D721Med (cell line): Measurements from ENCODE around the gene OR52E2.

Experiments used
- DNase-seq: peaks from one replicate; pipeline ENCODE4 v3.0.0; 2011; ENCODE audit warnings: low spot score; ENCODE audit not compliant: insufficient read length
- FAIRE-seq: peaks from 2 replicates; lab custom pipeline; 2011; peaks lifted over from hg19 to GRCh38; lab: Jason Lieb, UNC
- TF ChIP-seq, protein P1 (sequence below): IDR thresholded peaks from 2 replicates; pipeline ENCODE4 v1.5.1; 2012; ENCODE audit warnings: mild to moderate bottlenecking, control low read depth; ENCODE audit not compliant: insufficient read depth; ENCODE audit errors: missing control alignments

OR52E2 gene

DNA sequence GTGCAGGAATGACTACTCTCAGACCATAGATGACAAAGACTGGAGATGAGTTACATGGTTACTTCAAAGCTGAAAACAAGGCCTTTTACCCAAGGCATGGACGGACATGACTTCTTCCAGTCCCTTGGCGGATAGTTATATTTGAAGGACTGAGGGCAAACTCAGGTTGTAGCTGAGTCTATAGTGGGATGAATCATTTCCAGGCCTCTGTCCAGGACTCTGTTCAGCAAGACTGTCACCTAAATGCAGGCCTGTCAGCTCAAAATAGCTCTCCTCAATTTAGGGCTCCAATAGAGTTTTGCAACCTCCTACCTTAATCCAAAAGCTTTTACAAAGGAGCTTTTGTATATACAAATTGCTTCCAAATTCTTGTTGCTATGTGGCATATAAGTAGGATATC, 37.4 kb downstream of the OR52E2 start:
- FAIRE-seq (no peak), DNase-seq (no peak)
- TF ChIP-seq, protein P1, sequence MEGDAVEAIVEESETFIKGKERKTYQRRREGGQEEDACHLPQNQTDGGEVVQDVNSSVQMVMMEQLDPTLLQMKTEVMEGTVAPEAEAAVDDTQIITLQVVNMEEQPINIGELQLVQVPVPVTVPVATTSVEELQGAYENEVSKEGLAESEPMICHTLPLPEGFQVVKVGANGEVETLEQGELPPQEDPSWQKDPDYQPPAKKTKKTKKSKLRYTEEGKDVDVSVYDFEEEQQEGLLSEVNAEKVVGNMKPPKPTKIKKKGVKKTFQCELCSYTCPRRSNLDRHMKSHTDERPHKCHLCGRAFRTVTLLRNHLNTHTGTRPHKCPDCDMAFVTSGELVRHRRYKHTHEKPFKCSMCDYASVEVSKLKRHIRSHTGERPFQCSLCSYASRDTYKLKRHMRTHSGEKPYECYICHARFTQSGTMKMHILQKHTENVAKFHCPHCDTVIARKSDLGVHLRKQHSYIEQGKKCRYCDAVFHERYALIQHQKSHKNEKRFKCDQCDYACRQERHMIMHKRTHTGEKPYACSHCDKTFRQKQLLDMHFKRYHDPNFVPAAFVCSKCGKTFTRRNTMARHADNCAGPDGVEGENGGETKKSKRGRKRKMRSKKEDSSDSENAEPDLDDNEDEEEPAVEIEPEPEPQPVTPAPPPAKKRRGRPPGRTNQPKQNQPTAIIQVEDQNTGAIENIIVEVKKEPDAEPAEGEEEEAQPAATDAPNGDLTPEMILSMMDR, result no peak

DNA sequence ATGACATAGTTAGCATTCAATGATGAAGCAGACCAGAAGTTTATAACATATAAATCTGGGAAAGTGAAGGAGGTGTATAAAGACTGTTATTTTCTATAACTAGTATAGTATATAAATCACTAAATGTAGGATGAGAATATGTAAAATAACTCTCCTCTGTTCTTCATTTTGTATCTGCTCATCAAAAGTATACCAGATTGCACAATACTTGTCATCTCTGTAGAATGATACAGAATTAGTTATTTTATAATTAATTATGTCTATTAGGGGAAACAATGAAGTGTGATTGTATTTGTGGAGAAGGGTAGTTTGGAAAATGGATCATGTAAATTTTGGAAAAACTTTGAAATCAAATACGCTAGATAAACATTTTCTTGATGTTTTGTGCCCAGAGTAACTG, 46.4 kb downstream of the OR52E2 start:
- FAIRE-seq (no peak), DNase-seq (no peak)
- TF ChIP-seq, protein P1, result no peak

DNA sequence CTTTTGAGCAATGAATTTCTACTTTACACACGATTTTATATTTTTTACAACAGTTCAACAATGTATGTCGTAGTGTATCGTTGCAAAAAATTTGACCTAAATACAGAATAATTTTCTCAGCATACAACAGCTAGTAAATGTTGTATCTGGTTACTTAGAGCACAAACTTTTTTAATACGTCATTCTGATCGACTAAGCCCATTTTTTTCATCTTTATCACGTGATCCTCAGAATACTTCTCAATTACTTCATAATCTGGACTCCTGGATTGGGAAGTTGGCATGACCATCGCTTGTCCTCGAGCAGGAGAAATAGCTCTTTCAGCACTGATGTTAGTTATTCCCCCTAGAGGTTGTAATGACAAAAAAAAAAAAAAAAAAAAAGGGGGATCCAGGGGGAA, 48.2 kb downstream of the OR52E2 start:
- TF ChIP-seq, protein P1, result no peak
- DNase-seq (no peak), FAIRE-seq (no peak)
